Mucosa of descending colon (tissue), 3 donors: ENCODE measurements around the gene SMAP2. TPM values are rescaled to one million over a fixed set of nuclear protein-coding genes. Genes with fewer than 3 reads are reported as not detected.

Source experiments
- ATAC-seq: fragments of 200-7000 bp; cut with Tn5 transposase; one replicate; pipeline ENCODE4 v1.9.1; 2020; ENCODE audit warnings: mild to moderate bottlenecking, moderate library complexity
- DNase-seq, 3 donors: peaks; one replicate each; pipeline ENCODE4 v3.0.0-alpha.2; 2020
- H3K36me3 ChIP-seq: fragments of 200-600 bp; one replicate; pipeline ENCODE4 v1.8.0; 2021; ENCODE audit warnings: low read depth, mild to moderate bottlenecking
- H3K4me1 ChIP-seq: fragments of 200-600 bp; one replicate; pipeline ENCODE4 v1.8.0; 2021; ENCODE audit warnings: low read depth, mild to moderate bottlenecking
- H3K4me3 ChIP-seq: fragments of 200-600 bp; one replicate; pipeline ENCODE4 v1.8.0; 2021; ENCODE audit warnings: mild to moderate bottlenecking
- H3K9me3 ChIP-seq: fragments of 200-600 bp; one replicate; pipeline ENCODE4 v1.8.0; 2021; ENCODE audit warnings: mild to moderate bottlenecking
- CTCF ChIP-seq: fragments of 200-600 bp; IDR thresholded peaks from one replicate; pipeline ENCODE4 v1.8.0; 2022; ENCODE audit warnings: antibody characterized with exemption, mild to moderate bottlenecking
- intact Hi-C, 2 donors: fragments of 100-400 bp; cut with DNase I in 1 of 2; cut with micrococcal nuclease in 1 of 2; formaldehyde crosslinking; loops; one replicate each; pipeline versions ENCODE4 v1.11.0 to v1.11.1; 2022; cut with DNase I, micrococcal nuclease
- total RNA-seq, 3 donors: library from RNA; stranded (reverse); fragmentation: NEBNext Ultra II Directional in 2 of 3; extraction: Animal tissue kit (Norgen Biotek cat#: 25700) in 2 of 3; gene quantifications; one replicate each; pipeline versions ENCODE4 v1.2.1 to v1.2.4, GENCODE V29; 2021 to 2023
- donor health status: DM: no; HTN: no; CAD: no; lungs with moderate emphysema.
- donor health status: DM: no; HTN: no; CAD: no.
- donor health status: DM: no; HTN: yes; CAD: no.

SMAP2 gene
- total RNA-seq, 3 donors from 2014 or later = 22.0 to 35.6 (median 24.7) TPM

- no peak for TF ChIP-seq CTCF
- peaks cover 100% of the 10 kb centered on the region for H3K9me3 ChIP-seq
- no peaks in the 10 kb centered on the region for H3K4me1 ChIP-seq
- intact Hi-C loops = no loop called here
- ATAC-seq = no peak
- no peak for DNase-seq
- no peak overlapping the region for H3K4me3 ChIP-seq
- no peaks in the 10 kb centered on the region for H3K36me3 ChIP-seq
Measured at GRCh38 chr1:40462956-40463590, 89.5 kb downstream of the SMAP2 start.

GRCh38 chr1:40469327-40469726 is 95.8 kb downstream of the SMAP2 start:
- ATAC-seq = no peak
- Histone ChIP-seq H3K36me3 (no peaks in the 10 kb centered on the region), H3K4me1 (no peaks in the 10 kb centered on the region), H3K4me3 (no peak overlapping the region), H3K9me3 (peaks cover 72% of the 10 kb centered on the region)
- no peak for DNase-seq
- intact Hi-C loops = no loop called here
- no peak for TF ChIP-seq CTCF

Other genes starting within 250 kb of the SMAP2 start
- gene RLF, start 212.3 kb upstream of the SMAP2 start, total RNA-seq = 10 to 100 TPM; 11.0 to 21.8 (median 12.2) TPM
- not detected for gene TMCO2, start 125.8 kb upstream of the SMAP2 start, total RNA-seq
- 10 to 100 TPM; 46.0 to 51.9 (median 47.0) TPM for gene ZMPSTE24, start 115.5 kb upstream of the SMAP2 start, total RNA-seq
- 10 to 100 TPM in 1 of 3 donors, 1 to 10 TPM in 2; 3.4 to 11.2 (median 4.8) TPM for gene COL9A2, start 56.4 kb upstream of the SMAP2 start, total RNA-seq
- 1 to 10 TPM; 1.4 to 2.1 (median 2.1) TPM for gene ZFP69B, start 76.7 kb downstream of the SMAP2 start, total RNA-seq
- gene ZFP69, start 103.6 kb downstream of the SMAP2 start, total RNA-seq = 1 to 10 TPM; 2.7 to 4.6 (median 2.8) TPM
- 1 to 10 TPM; 4.9 to 8.8 (median 8.2) TPM for gene EXO5, start 135.0 kb downstream of the SMAP2 start, total RNA-seq
- gene ZNF684, start 157.9 kb downstream of the SMAP2 start, total RNA-seq = 1 to 10 TPM; 5.1 to 6.7 (median 6.1) TPM